AG09309 (cell line): Measurements from ENCODE around the gene THRSP.

Experiments
- DNase-seq: peaks from one replicate; pipeline ENCODE4 v3.0.0-alpha.2; 2010; ENCODE audit warnings: low read depth
- H3K4me3 ChIP-seq: 2 replicates; pipeline ENCODE4 v1.5.1; 2011; ENCODE audit warnings: mild to moderate bottlenecking, low read depth, low read length, moderate library complexity; ENCODE audit not compliant: control insufficient read depth
- CTCF ChIP-seq: IDR thresholded peaks from 2 replicates; pipeline ENCODE4 v1.5.1; 2011; ENCODE audit warnings: mild to moderate bottlenecking, low read depth, low read length, inconsistent platforms; ENCODE audit not compliant: insufficient read depth, control insufficient read depth; ENCODE audit errors: missing control alignments

The THRSP gene

GRCh38 chr11:78033040-78033439, 30.6 kb upstream of the THRSP start:
- no peak overlapping the region for H3K4me3 ChIP-seq
- no peak for DNase-seq
- no peak for TF ChIP-seq CTCF

GRCh38 chr11:78034623-78035022, 29.0 kb upstream of the THRSP start:
- no peak for TF ChIP-seq CTCF
- no peak overlapping the region for H3K4me3 ChIP-seq
- DNase-seq = no peak

GRCh38 chr11:78036313-78036712, 27.3 kb upstream of the THRSP start:
- no peak for DNase-seq
- TF ChIP-seq CTCF = no peak
- H3K4me3 ChIP-seq = no peak overlapping the region

- TF ChIP-seq CTCF = no peak
- DNase-seq = no peak
- H3K4me3 ChIP-seq = no peak overlapping the region
These were observed 26.6 kb upstream of the THRSP start for GRCh38 chr11:78037056-78037455.

GRCh38 chr11:78037825-78038620, 25.6 kb upstream of the THRSP start:
- no peak for TF ChIP-seq CTCF
- DNase-seq = no peak
- H3K4me3 ChIP-seq = no peak overlapping the region

GRCh38 chr11:78038697-78039313, 24.9 kb upstream of the THRSP start:
- no peak overlapping the region for H3K4me3 ChIP-seq
- TF ChIP-seq CTCF = no peak
- no peak for DNase-seq
